ENCODE data around the gene ANK3. TPM values are rescaled to one million over a fixed set of nuclear protein-coding genes. Genes with fewer than 3 reads are reported as not detected.
"Not testable (repeated sequence)": the region's sequence is repeated elsewhere in the genome, so short reads cannot be mapped to it uniquely, and the experiment has no call there.

ANK3 gene
- total RNA-seq, 4 donors from 2014 or later, result 118 to 161 (median 151) TPM

GRCh38 chr10:60035984-60036383, 353.7 kb downstream of the ANK3 start:
- TF ChIP-seq CTCF (IDR thresholded peaks at IDR 0.05) (no peak), POLR2A (IDR thresholded peaks at IDR 0.05) (no peak)
- Histone ChIP-seq H3K4me3 (no peak overlapping the region), H3K27me3 (no peaks in the 10 kb centered on the region), H3K27ac (no peak overlapping the region), H3K9me3 (no peaks in the 10 kb centered on the region), H3K4me1 (no peaks in the 10 kb centered on the region), H3K36me3 (no peaks in the 10 kb centered on the region)
- no peak for DNase-seq

- not testable (repeated sequence) for H3K4me3 ChIP-seq, H3K27me3 ChIP-seq, H3K36me3 ChIP-seq, H3K27ac ChIP-seq, H3K4me1 ChIP-seq, H3K9me3 ChIP-seq, DNase-seq
Observed at GRCh38 chr10:60035375-60035774, 354.3 kb downstream of the ANK3 start.

- Histone ChIP-seq H3K27ac (no peak overlapping the region), H3K4me3 (no peak overlapping the region), H3K27me3 (no peaks in the 10 kb centered on the region), H3K4me1 (no peaks in the 10 kb centered on the region), H3K36me3 (no peaks in the 10 kb centered on the region), H3K9me3 (no peaks in the 10 kb centered on the region)
- TF ChIP-seq POLR2A (IDR thresholded peaks at IDR 0.05), result no peak
- peak in 4 of 6 experiments; percentile 38 to 76 (median 72) for TF ChIP-seq CTCF (IDR thresholded peaks at IDR 0.05)
- DNase-seq, result peak in 2 of 3 donors; percentile 40 to 76
Observed at GRCh38 chr10:60032723-60033122, 357.0 kb downstream of the ANK3 start.

- H3K27ac ChIP-seq, result no peak overlapping the region
- DNase-seq, result no peak
- no peaks in the 10 kb centered on the region for H3K4me1 ChIP-seq
- no peaks in the 10 kb centered on the region for H3K27me3 ChIP-seq
- TF ChIP-seq CTCF (IDR thresholded peaks at IDR 0.05), result no peak
- no peak for TF ChIP-seq POLR2A (IDR thresholded peaks at IDR 0.05)
- no peak overlapping the region for H3K4me3 ChIP-seq
- no peaks in the 10 kb centered on the region for H3K36me3 ChIP-seq
- no peaks in the 10 kb centered on the region for H3K9me3 ChIP-seq
Observed at GRCh38 chr10:60031664-60032063, 358.0 kb downstream of the ANK3 start.

GRCh38 chr10:60031183-60031582, 358.5 kb downstream of the ANK3 start:
- H3K9me3 ChIP-seq, result no peaks in the 10 kb centered on the region
- no peaks in the 10 kb centered on the region for H3K4me1 ChIP-seq
- no peaks in the 10 kb centered on the region for H3K36me3 ChIP-seq
- H3K27me3 ChIP-seq, result no peaks in the 10 kb centered on the region
- no peak for TF ChIP-seq CTCF (IDR thresholded peaks at IDR 0.05)
- no peak for TF ChIP-seq POLR2A (IDR thresholded peaks at IDR 0.05)
- no peak overlapping the region for H3K27ac ChIP-seq
- H3K4me3 ChIP-seq, result no peak overlapping the region
- DNase-seq, result no peak

- H3K27ac ChIP-seq, result no peak overlapping the region
Observed at GRCh38 chr10:60029475-60029874, 360.2 kb downstream of the ANK3 start.

More at GRCh38 chr10:60029475-60029874, 360.2 kb downstream of the ANK3 start:
- Histone ChIP-seq H3K9me3 (no peaks in the 10 kb centered on the region), H3K4me3 (no peak overlapping the region), H3K27me3 (no peaks in the 10 kb centered on the region), H3K4me1 (no peaks in the 10 kb centered on the region), H3K36me3 (no peaks in the 10 kb centered on the region)
- TF ChIP-seq CTCF (IDR thresholded peaks at IDR 0.05) (no peak), POLR2A (IDR thresholded peaks at IDR 0.05) (no peak)
- DNase-seq, result no peak
